SU-DHL-6 (cell line): ENCODE measurements around the gene MGAT4C.

Source experiments
- H2AFZ ChIP-seq: fragments of 200-600 bp; sonication (generic); 2 replicates; pipeline ENCODE4 v1.6.1; 2014; ENCODE audit warnings: low read depth, mild to moderate bottlenecking, moderate library complexity, mixed read lengths, antibody characterized with exemption, low read length; ENCODE audit not compliant: severe bottlenecking
- H3F3A ChIP-seq: fragments of 200-600 bp; shearing (Covaris generic); 2 replicates; pipeline ENCODE4 v1.6.0; 2016; ENCODE audit warnings: antibody characterized with exemption, mild to moderate bottlenecking; ENCODE audit not compliant: insufficient read depth
- H3K27ac ChIP-seq: fragments of 200-600 bp; sonication (generic); 2 replicates; pipeline ENCODE4 v1.5.1; 2016; ENCODE audit warnings: low read depth, mild to moderate bottlenecking, low read length, moderate library complexity, mixed read lengths
- H3K27me3 ChIP-seq: fragments of 200-600 bp; sonication (generic), shearing (Covaris generic); 2 replicates; pipeline ENCODE4 v1.6.0; 2014; ENCODE audit warnings: mild to moderate bottlenecking, low read length
- H3K36me3 ChIP-seq: fragments of 200-600 bp; sonication (generic); 2 replicates; pipeline ENCODE4 v1.6.1; 2014; ENCODE audit warnings: mild to moderate bottlenecking, low read length, mixed read lengths
- H3K4me2 ChIP-seq: fragments of 300-600, 200-600 bp; shearing (Covaris generic), sonication (generic); 2 replicates; pipeline ENCODE4 v1.6.0; 2014; ENCODE audit warnings: low read length, low read depth, mild to moderate bottlenecking; ENCODE audit not compliant: poor library complexity, severe bottlenecking
- H3K4me3 ChIP-seq: fragments of 200-600 bp; sonication (generic); 2 replicates; pipeline ENCODE4 v1.5.1; 2014; ENCODE audit warnings: antibody characterized with exemption, low read length, mild to moderate bottlenecking, mixed read lengths; ENCODE audit not compliant: insufficient read depth, poor library complexity, severe bottlenecking
- H3K79me2 ChIP-seq: fragments of 200-600 bp; sonication (generic); 2 replicates; pipeline ENCODE4 v1.6.1; 2014; ENCODE audit warnings: mild to moderate bottlenecking, low read length, moderate library complexity; ENCODE audit not compliant: insufficient read depth
- H3K9ac ChIP-seq: fragments of 200-600 bp; sonication (generic); 2 replicates; pipeline ENCODE4 v1.7.0; 2014; ENCODE audit warnings: mild to moderate bottlenecking, low read length
- H3K9me2 ChIP-seq: fragments of 200-600 bp; sonication (generic); replicated peaks from 2 replicates; pipeline ENCODE4 v1.6.1; 2014; ENCODE audit warnings: low read length; ENCODE audit not compliant: insufficient read depth
- H3K9me3 ChIP-seq: fragments of 200-600 bp; sonication (generic); 2 replicates; pipeline ENCODE4 v1.6.1; 2014; ENCODE audit warnings: low read length, mixed read lengths; ENCODE audit not compliant: insufficient read depth
- H4K20me1 ChIP-seq: fragments of 200-600 bp; sonication (generic); 2 replicates; pipeline ENCODE4 v1.6.1; 2014; ENCODE audit warnings: low read depth, mild to moderate bottlenecking, antibody characterized with exemption, low read length, moderate library complexity, mixed read lengths
- CTCF ChIP-seq: fragments of 200-600 bp; sonication (generic); IDR thresholded peaks from one replicate; pipeline ENCODE4 v1.5.1; 2017; ENCODE audit warnings: antibody characterized with exemption, mild to moderate bottlenecking, low read length, moderate library complexity; ENCODE audit not compliant: insufficient read depth, poor library complexity, severe bottlenecking
- EZH2phosphoT487 ChIP-seq: fragments of 200-600 bp; sonication (generic), shearing (Covaris generic); conservative IDR thresholded peaks from 2 replicates; pipeline ENCODE4 v1.6.1; 2018; ENCODE audit warnings: mild to moderate bottlenecking, antibody characterized with exemption, low read length, moderate library complexity, mixed read lengths

Gene MGAT4C

GRCh38 chr12:86226481-86226880 is 29.7 kb downstream of the MGAT4C start:
- no peak overlapping the region for H3K4me3 ChIP-seq

GRCh38 chr12:86216591-86216990 is 39.6 kb downstream of the MGAT4C start:
- Histone ChIP-seq H3K9me3 (no peaks in the 10 kb centered on the region), H3K79me2 (no peaks in the 10 kb centered on the region), H3K4me2 (no peak overlapping the region), H3K4me3 (no peak overlapping the region), H3K9ac (no peak overlapping the region), H3K27ac (no peak overlapping the region), H3F3A (no peaks in the 10 kb centered on the region), H4K20me1 (no peaks in the 10 kb centered on the region), H3K9me2 (no peaks in the 10 kb centered on the region), H2AFZ (no peak overlapping the region), H3K36me3 (no peaks in the 10 kb centered on the region), H3K27me3 (no peaks in the 10 kb centered on the region)
- TF ChIP-seq CTCF (no peak), EZH2phosphoT487 (no peak)

More at GRCh38 chr12:86226481-86226880, 29.7 kb downstream of the MGAT4C start:
- Histone ChIP-seq H3K9me2 (no peaks in the 10 kb centered on the region), H3K4me2 (no peak overlapping the region), H3K27me3 (no peaks in the 10 kb centered on the region), H4K20me1 (no peaks in the 10 kb centered on the region), H2AFZ (no peak overlapping the region), H3F3A (no peaks in the 10 kb centered on the region), H3K79me2 (no peaks in the 10 kb centered on the region), H3K9ac (no peak overlapping the region), H3K9me3 (no peaks in the 10 kb centered on the region), H3K27ac (no peak overlapping the region), H3K36me3 (no peaks in the 10 kb centered on the region)
- TF ChIP-seq EZH2phosphoT487 (no peak), CTCF (no peak)

GRCh38 chr12:86213012-86213411 is 43.2 kb downstream of the MGAT4C start:
- Histone ChIP-seq H4K20me1 (no peaks in the 10 kb centered on the region), H3K27ac (no peak overlapping the region), H3K9me3 (no peaks in the 10 kb centered on the region), H3K9ac (no peak overlapping the region), H3K4me3 (no peak overlapping the region), H3K4me2 (no peak overlapping the region), H2AFZ (no peak overlapping the region), H3F3A (no peaks in the 10 kb centered on the region), H3K36me3 (no peaks in the 10 kb centered on the region), H3K27me3 (no peaks in the 10 kb centered on the region), H3K79me2 (no peaks in the 10 kb centered on the region), H3K9me2 (no peaks in the 10 kb centered on the region)
- TF ChIP-seq EZH2phosphoT487 = no peak
- no peak for TF ChIP-seq CTCF
